Measurements from ENCODE around the gene BBS4. TPM values are rescaled to one million over a fixed set of nuclear protein-coding genes. Genes with fewer than 3 reads are reported as not detected.

The BBS4 gene
- total RNA-seq, 1 donor from 2014 or later, result 26.6 TPM

DNA sequence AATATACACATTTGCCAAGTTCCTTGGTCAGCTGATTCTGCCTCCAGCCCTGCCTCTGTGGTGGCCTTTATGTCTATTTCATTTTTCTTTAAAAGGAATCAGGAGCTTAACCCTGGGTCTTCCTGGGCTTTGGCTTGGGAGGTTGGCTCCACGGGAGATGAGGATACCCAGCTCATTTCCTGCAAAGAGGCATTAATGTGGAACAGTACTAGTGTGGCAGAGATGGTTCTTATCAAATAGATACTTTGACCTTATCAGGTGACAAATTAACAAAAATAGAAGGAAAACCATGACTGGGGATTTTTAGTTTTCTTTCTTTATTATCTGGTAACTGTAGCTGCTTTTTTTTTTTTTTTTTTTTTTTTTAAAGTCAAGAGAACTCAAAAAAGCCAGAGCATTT, 42.8 kb downstream of the BBS4 start:
- Histone ChIP-seq H3K4me3 (ENCODE audit: low read length in 3 of 3) (no peak overlapping the region), H3K4me1 (ENCODE audit: control insufficient read depth in 3 of 3, insufficient read depth in 3 of 3, low read length in 3 of 3) (no peaks in the 10 kb centered on the region), H3K9me3 (ENCODE audit: control insufficient read depth in 3 of 3, low read length in 3 of 3) (no peaks in the 10 kb centered on the region), H3K36me3 (ENCODE audit: control insufficient read depth in 3 of 3, insufficient read depth in 3 of 3, low read length in 3 of 3) (peaks cover 6 to 33% (median 21%) of the 10 kb centered on the region in 3 donors), H3K9ac (ENCODE audit: low read depth in 1 of 3, low read length in 3 of 3) (no peak overlapping the region), H3K27me3 (ENCODE audit: control insufficient read depth in 3 of 3, insufficient read depth in 3 of 3, low read length in 3 of 3) (no peaks in the 10 kb centered on the region), H3K27ac (ENCODE audit: low read depth, low read length) (no peak overlapping the region)

DNA sequence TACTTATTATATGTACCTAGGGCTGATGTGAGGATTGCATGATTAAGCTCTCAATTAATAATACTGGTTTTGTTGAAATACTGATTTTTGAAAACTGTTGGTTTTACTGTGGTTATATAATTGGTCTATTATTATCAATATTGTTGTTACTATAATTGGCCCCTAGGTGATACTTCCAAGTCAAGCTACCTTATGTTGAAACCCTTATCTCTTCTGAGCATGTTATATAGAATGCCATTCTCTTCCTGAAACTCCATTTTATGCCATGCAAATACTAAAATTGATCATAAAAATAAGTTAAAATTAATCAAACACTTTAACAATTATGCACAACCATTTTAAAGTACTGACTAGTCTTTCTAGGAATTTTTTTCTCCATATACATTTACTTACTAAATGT, 46.1 kb downstream of the BBS4 start:
- Histone ChIP-seq H3K9me3 (ENCODE audit: control insufficient read depth in 3 of 3, low read length in 3 of 3) (no peaks in the 10 kb centered on the region), H3K4me1 (ENCODE audit: control insufficient read depth in 3 of 3, insufficient read depth in 3 of 3, low read length in 3 of 3) (no peaks in the 10 kb centered on the region), H3K27me3 (ENCODE audit: control insufficient read depth in 3 of 3, insufficient read depth in 3 of 3, low read length in 3 of 3) (no peaks in the 10 kb centered on the region), H3K27ac (ENCODE audit: low read depth, low read length) (no peak overlapping the region), H3K4me3 (ENCODE audit: low read length in 3 of 3) (no peak overlapping the region), H3K9ac (ENCODE audit: low read depth in 1 of 3, low read length in 3 of 3) (no peak overlapping the region), H3K36me3 (ENCODE audit: control insufficient read depth in 3 of 3, insufficient read depth in 3 of 3, low read length in 3 of 3) (peaks cover 8 to 43% (median 42%) of the 10 kb centered on the region in 3 donors)

DNA sequence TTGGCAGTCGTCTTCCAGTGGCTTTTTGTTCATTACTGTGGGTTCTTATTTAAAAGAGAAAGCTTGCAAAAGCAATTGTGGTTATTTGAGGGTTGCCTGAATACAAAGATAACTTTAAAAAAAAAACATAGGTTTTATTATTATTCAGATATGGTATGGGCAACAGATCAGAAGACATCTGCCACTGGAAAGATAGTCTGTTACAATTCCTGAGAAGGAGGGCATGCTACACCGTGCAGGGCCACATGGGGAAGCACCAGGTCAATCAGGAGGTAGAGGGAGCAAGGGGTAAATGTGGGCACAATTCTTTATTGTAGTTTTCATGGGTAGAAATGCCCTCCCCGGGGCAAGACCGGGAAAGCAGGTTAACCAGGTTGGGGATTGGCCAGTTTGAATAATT, 46.5 kb downstream of the BBS4 start:
- Histone ChIP-seq H3K36me3 (ENCODE audit: control insufficient read depth in 3 of 3, insufficient read depth in 3 of 3, low read length in 3 of 3) (peaks cover 10 to 47% (median 43%) of the 10 kb centered on the region in 3 donors), H3K4me1 (ENCODE audit: control insufficient read depth in 3 of 3, insufficient read depth in 3 of 3, low read length in 3 of 3) (no peaks in the 10 kb centered on the region), H3K27me3 (ENCODE audit: control insufficient read depth in 3 of 3, insufficient read depth in 3 of 3, low read length in 3 of 3) (no peaks in the 10 kb centered on the region), H3K9me3 (ENCODE audit: control insufficient read depth in 3 of 3, low read length in 3 of 3) (no peaks in the 10 kb centered on the region), H3K27ac (ENCODE audit: low read depth, low read length) (no peak overlapping the region), H3K4me3 (ENCODE audit: low read length in 3 of 3) (no peak overlapping the region), H3K9ac (ENCODE audit: low read depth in 1 of 3, low read length in 3 of 3) (no peak overlapping the region)

DNA sequence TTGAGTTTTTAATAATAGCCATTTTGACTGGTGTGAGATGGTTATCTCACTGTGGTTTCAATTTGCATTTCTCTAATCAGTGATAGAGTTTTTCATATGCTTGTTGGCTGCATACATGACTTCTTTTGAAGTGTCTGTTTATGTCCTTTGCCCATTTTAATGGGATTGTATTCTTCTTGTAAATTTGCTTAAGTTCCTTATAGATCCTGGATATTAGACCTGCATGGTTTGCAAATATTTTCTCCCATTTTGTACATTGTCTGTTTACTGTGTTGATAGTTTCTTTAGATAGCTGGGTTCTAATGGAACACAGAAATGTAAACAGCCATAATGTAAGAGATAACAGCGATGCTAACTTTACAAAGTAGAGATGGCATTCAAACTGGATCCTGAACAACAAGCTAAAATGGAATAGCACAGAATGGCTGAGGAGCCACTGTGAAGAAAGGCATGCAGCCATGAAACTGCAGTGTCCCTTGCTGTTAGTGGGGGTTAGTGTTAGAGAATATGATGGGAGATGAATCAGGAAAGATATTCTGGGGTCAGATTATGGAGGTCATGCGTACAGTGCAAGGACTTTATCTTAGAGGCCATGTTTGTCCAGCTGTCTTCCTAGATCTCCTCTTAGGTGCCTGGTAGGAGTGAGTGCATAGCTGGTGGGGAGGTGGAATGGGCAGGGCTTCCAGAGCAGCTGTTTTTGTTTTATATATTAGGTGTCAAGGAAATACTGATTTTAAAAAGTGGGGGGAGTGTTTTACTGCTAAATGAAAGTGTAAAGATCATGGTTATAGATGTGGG, 48.1 kb downstream of the BBS4 start:
- Histone ChIP-seq H3K9me3 (ENCODE audit: control insufficient read depth in 3 of 3, low read length in 3 of 3) (no peaks in the 10 kb centered on the region), H3K27ac (ENCODE audit: low read depth, low read length) (no peak overlapping the region), H3K36me3 (ENCODE audit: control insufficient read depth in 3 of 3, insufficient read depth in 3 of 3, low read length in 3 of 3) (peaks cover 12 to 53% (median 52%) of the 10 kb centered on the region in 3 donors), H3K9ac (ENCODE audit: low read depth in 1 of 3, low read length in 3 of 3) (no peak overlapping the region), H3K4me3 (ENCODE audit: low read length in 3 of 3) (no peak overlapping the region), H3K27me3 (ENCODE audit: control insufficient read depth in 3 of 3, insufficient read depth in 3 of 3, low read length in 3 of 3) (no peaks in the 10 kb centered on the region), H3K4me1 (ENCODE audit: control insufficient read depth in 3 of 3, insufficient read depth in 3 of 3, low read length in 3 of 3) (no peaks in the 10 kb centered on the region)

DNA sequence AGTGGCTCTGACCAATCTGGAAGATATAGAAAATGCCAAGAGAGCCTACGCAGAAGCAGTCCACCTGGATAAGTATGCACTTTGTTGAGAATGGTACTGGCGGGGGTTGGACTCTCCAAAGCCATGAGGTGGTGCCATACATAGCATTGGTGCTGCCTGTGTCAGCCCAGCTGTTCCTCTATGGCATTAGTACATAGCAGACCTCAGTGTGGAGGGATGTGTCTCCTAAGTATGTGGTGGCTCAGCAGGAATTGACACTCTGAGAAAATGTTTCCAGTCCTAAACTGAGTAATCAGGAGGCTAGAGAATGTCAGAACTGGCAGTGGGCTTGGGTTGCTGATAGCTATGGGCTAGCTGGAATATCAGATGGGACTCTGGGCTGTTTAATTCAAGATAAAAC, 49.1 kb downstream of the BBS4 start:
- H3K9me3 ChIP-seq (ENCODE audit: control insufficient read depth in 3 of 3, low read length in 3 of 3), result no peaks in the 10 kb centered on the region

DNA sequence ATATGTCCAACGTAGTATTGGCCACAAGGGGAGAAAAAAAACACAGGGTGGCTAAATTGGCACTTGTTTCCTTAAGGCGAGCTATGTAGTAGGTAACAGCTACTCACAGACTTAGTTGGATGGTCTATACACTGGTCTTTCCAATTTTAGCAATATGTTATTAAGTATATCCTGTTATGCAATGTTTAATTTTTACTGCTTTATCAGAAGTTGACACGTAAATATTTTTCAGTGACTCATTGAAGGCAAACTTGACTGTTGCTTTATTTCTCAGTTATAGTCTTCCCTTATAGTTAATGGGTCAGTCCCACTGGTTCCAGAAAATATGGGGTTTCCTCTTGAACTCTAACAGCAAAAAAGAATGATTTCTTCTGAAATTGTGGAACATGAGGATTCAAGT, 51.1 kb downstream of the BBS4 start:
- H3K9ac ChIP-seq (ENCODE audit: low read depth in 1 of 3, low read length in 3 of 3), result no peak overlapping the region
- no peaks in the 10 kb centered on the region for H3K27me3 ChIP-seq (ENCODE audit: control insufficient read depth in 3 of 3, insufficient read depth in 3 of 3, low read length in 3 of 3)
- peaks cover 10 to 51% (median 43%) of the 10 kb centered on the region in 3 donors for H3K36me3 ChIP-seq (ENCODE audit: control insufficient read depth in 3 of 3, insufficient read depth in 3 of 3, low read length in 3 of 3)
- no peaks in the 10 kb centered on the region for H3K4me1 ChIP-seq (ENCODE audit: control insufficient read depth in 3 of 3, insufficient read depth in 3 of 3, low read length in 3 of 3)
- H3K4me3 ChIP-seq (ENCODE audit: low read length in 3 of 3), result no peak overlapping the region
- H3K27ac ChIP-seq (ENCODE audit: low read depth, low read length), result no peak overlapping the region
- no peaks in the 10 kb centered on the region for H3K9me3 ChIP-seq (ENCODE audit: control insufficient read depth in 3 of 3, low read length in 3 of 3)

More for the DNA sequence above, 49.1 kb downstream of the BBS4 start:
- no peak overlapping the region for H3K27ac ChIP-seq (ENCODE audit: low read depth, low read length)
- H3K36me3 ChIP-seq (ENCODE audit: control insufficient read depth in 3 of 3, insufficient read depth in 3 of 3, low read length in 3 of 3), result peaks cover 12 to 60% (median 52%) of the 10 kb centered on the region in 3 donors
- no peak overlapping the region for H3K9ac ChIP-seq (ENCODE audit: low read depth in 1 of 3, low read length in 3 of 3)
- no peak overlapping the region for H3K4me3 ChIP-seq (ENCODE audit: low read length in 3 of 3)
- H3K27me3 ChIP-seq (ENCODE audit: control insufficient read depth in 3 of 3, insufficient read depth in 3 of 3, low read length in 3 of 3), result no peaks in the 10 kb centered on the region
- no peaks in the 10 kb centered on the region for H3K4me1 ChIP-seq (ENCODE audit: control insufficient read depth in 3 of 3, insufficient read depth in 3 of 3, low read length in 3 of 3)

DNA sequence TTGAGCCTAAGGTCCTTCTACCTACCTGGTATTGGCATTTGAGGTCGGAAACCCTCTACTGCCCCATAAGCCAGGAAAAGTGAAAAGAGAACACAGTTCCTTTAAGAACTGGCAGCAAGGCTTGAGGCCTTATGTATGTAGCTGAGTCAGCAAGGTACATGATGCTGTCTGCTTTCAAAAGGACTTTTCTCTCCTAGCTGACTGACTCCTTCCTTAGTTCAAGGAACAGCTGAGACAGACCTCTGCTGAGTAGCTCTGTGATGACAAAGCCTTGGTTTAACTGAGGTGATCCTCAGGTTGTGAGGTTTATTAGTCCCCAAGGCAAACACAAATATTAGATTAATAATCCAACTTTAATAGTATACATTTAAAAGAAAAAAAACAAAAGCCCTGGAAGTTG, 51.7 kb downstream of the BBS4 start:
- Histone ChIP-seq H3K9me3 (ENCODE audit: control insufficient read depth in 3 of 3, low read length in 3 of 3) (no peaks in the 10 kb centered on the region), H3K4me3 (ENCODE audit: low read length in 3 of 3) (no peak overlapping the region), H3K27me3 (ENCODE audit: control insufficient read depth in 3 of 3, insufficient read depth in 3 of 3, low read length in 3 of 3) (no peaks in the 10 kb centered on the region), H3K4me1 (ENCODE audit: control insufficient read depth in 3 of 3, insufficient read depth in 3 of 3, low read length in 3 of 3) (no peaks in the 10 kb centered on the region), H3K27ac (ENCODE audit: low read depth, low read length) (no peak overlapping the region), H3K36me3 (ENCODE audit: control insufficient read depth in 3 of 3, insufficient read depth in 3 of 3, low read length in 3 of 3) (peaks cover 10 to 51% (median 40%) of the 10 kb centered on the region in 3 donors), H3K9ac (ENCODE audit: low read depth in 1 of 3, low read length in 3 of 3) (no peak overlapping the region)

DNA sequence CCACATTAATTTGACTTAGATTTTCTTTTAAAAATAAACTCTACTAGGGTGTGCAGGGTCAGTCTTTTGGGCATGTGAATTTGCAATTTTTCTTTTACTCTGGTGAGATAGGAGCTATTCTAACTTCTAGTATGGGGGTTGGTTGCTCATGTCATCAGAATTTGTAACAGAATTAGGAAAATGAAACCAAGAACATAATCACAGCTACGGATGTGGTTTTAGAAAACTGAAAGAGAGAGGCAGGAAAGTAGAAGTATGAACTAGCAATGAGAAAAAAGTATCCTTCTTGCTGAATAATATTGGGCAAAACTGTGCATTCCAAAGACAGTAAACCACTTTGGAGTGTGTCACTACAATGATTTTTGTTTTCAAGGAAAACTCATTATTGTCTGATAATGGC, 54.2 kb downstream of the BBS4 start:
- no peaks in the 10 kb centered on the region for H3K27me3 ChIP-seq (ENCODE audit: control insufficient read depth in 3 of 3, insufficient read depth in 3 of 3, low read length in 3 of 3)
- no peak overlapping the region for H3K9ac ChIP-seq (ENCODE audit: low read depth in 1 of 3, low read length in 3 of 3)
- no peak overlapping the region for H3K4me3 ChIP-seq (ENCODE audit: low read length in 3 of 3)
- no peak overlapping the region for H3K27ac ChIP-seq (ENCODE audit: low read depth, low read length)
- H3K36me3 ChIP-seq (ENCODE audit: control insufficient read depth in 3 of 3, insufficient read depth in 3 of 3, low read length in 3 of 3), result peaks cover 10 to 41% (median 29%) of the 10 kb centered on the region in 3 donors
- no peaks in the 10 kb centered on the region for H3K9me3 ChIP-seq (ENCODE audit: control insufficient read depth in 3 of 3, low read length in 3 of 3)
- H3K4me1 ChIP-seq (ENCODE audit: control insufficient read depth in 3 of 3, insufficient read depth in 3 of 3, low read length in 3 of 3), result no peaks in the 10 kb centered on the region

DNA sequence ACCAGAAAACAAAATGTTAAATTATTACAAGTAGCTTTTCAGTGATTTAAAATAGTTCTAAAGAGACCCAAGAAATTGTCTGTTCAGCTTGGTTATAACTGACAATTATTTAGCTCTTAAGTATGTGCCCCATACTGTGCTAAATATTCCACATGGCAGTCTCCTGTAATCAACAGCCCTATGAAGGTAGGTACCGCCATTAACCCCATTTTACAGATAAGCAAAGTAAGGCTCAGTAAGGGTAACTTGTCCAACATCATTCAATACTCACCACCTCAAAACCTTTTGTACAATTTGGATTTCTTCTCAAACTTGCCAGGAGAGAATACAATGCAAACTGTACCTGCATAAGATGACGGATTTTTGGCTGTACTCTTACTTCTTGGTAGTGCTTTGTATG, 63.7 kb downstream of the BBS4 start:
- no peaks in the 10 kb centered on the region for H3K27me3 ChIP-seq (ENCODE audit: control insufficient read depth in 3 of 3, insufficient read depth in 3 of 3, low read length in 3 of 3)
- H3K9ac ChIP-seq (ENCODE audit: low read depth in 1 of 3, low read length in 3 of 3), result no peak overlapping the region
- H3K36me3 ChIP-seq (ENCODE audit: control insufficient read depth in 3 of 3, insufficient read depth in 3 of 3, low read length in 3 of 3), result peaks cover 11 to 28% (median 26%) of the 10 kb centered on the region in 3 donors
- H3K4me1 ChIP-seq (ENCODE audit: control insufficient read depth in 3 of 3, insufficient read depth in 3 of 3, low read length in 3 of 3), result peaks cover 0 to 4% (median 0%) of the 10 kb centered on the region in 3 donors
- no peaks in the 10 kb centered on the region for H3K9me3 ChIP-seq (ENCODE audit: control insufficient read depth in 3 of 3, low read length in 3 of 3)
- H3K4me3 ChIP-seq (ENCODE audit: low read length in 3 of 3), result no peak overlapping the region
- no peak overlapping the region for H3K27ac ChIP-seq (ENCODE audit: low read depth, low read length)

DNA sequence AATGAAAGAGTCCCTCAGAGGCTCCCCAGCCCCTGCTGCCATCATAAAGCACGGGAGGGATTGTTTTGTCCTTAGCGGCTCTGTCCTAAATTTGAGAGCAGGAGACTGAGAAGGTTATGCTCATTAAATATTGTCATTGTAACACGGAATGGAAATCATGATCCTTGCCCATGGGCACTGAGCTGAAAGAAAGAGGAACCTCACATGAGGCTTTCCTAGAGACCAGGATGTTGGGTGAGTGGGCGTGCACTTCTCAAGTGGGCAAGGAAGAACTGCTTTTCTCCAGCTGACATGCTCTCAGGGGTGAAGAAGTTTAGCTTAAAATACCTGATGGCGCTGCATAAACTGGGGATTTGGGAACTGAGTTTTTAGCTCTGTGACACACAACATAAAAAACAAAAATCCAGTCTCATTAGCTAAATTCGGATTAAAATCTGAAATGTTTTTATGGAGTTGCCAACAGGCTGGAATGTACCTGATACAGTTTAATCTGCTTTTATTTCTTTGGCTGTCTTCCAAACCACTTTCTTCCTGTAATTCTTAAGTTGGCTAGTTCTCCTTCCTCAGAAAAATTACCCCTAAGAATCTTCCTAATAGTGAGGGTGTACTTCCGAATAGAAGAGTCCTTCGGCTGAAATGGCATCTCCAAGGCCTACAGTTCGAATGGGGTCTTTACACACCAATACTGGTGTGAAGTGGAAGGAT, 65.9 kb downstream of the BBS4 start:
- peak overlapping the region in 1 of 3 donors; percentile 20 for H3K9ac ChIP-seq (ENCODE audit: low read depth in 1 of 3, low read length in 3 of 3)
- H3K27me3 ChIP-seq (ENCODE audit: control insufficient read depth in 3 of 3, insufficient read depth in 3 of 3, low read length in 3 of 3), result no peaks in the 10 kb centered on the region
- no peaks in the 10 kb centered on the region for H3K9me3 ChIP-seq (ENCODE audit: control insufficient read depth in 3 of 3, low read length in 3 of 3)
- no peak overlapping the region for H3K27ac ChIP-seq (ENCODE audit: low read depth, low read length)
- H3K4me1 ChIP-seq (ENCODE audit: control insufficient read depth in 3 of 3, insufficient read depth in 3 of 3, low read length in 3 of 3), result peaks cover 0 to 4% (median 0%) of the 10 kb centered on the region in 3 donors
- H3K4me3 ChIP-seq (ENCODE audit: low read length in 3 of 3), result no peak overlapping the region
- H3K36me3 ChIP-seq (ENCODE audit: control insufficient read depth in 3 of 3, insufficient read depth in 3 of 3, low read length in 3 of 3), result peaks cover 29 to 50% (median 44%) of the 10 kb centered on the region in 3 donors

Data from skeletal muscle tissue (tissue), 4 donors.